Panc1 (cell line): Measurements from ENCODE around the gene PARD3. TPM values are rescaled to one million over a fixed set of nuclear protein-coding genes. Genes with fewer than 3 reads are reported as not detected.

Source experiments
- ATAC-seq: fragments of 200-7000 bp; cut with Tn5 transposase; 2 replicates; pipeline ENCODE4 v1.9.1; 2020; ENCODE audit warnings: mild to moderate bottlenecking, moderate library complexity
- BruUV-seq: library from RNA; stranded (reverse); fragments of 400-500 nt; replicated peaks from 2 replicates; lab custom pipeline; 2021; lab: Mats Ljungman, UMichigan
- CTCF ChIA-PET: fragments of 300-600 bp; sonication (Branson Sonifier 250); formaldehyde crosslinking; loops from one replicate; lab custom pipeline; 2022; ENCODE audit warnings: antibody characterized with exemption; lab: Charles Lee
- POLR2A ChIA-PET: fragments of 300-600 bp; sonication (Branson Sonifier 250); formaldehyde crosslinking; loops from one replicate; lab custom pipeline; 2022; ENCODE audit warnings: antibody characterized with exemption; lab: Charles Lee
- DNase-seq: peaks from one replicate; pipeline ENCODE4 v3.0.0-alpha.2; 2010; ENCODE audit warnings: low read depth, low spot score
- H3K27ac ChIP-seq: 2 replicates; pipeline ENCODE4 v1.5.1; 2011; ENCODE audit warnings: mild to moderate bottlenecking, low read length, inconsistent platforms
- H3K27me3 ChIP-seq: fragments of 200-500 bp; sonication (Bioruptor generic); 2 replicates; pipeline ENCODE4 v1.6.0; 2014; ENCODE audit warnings: low read length, inconsistent platforms; ENCODE audit not compliant: control insufficient read depth, insufficient read depth
- H3K36me3 ChIP-seq: fragments of 200-500 bp; sonication (Bioruptor generic); 2 replicates; pipeline ENCODE4 v1.5.1; 2014; ENCODE audit warnings: inconsistent platforms, mild to moderate bottlenecking, low read length, moderate library complexity; ENCODE audit not compliant: control insufficient read depth, insufficient read depth
- H3K4me1 ChIP-seq: 2 replicates; pipeline ENCODE4 v1.5.1; 2011; ENCODE audit warnings: inconsistent platforms, mild to moderate bottlenecking, low read length, moderate library complexity; ENCODE audit not compliant: control insufficient read depth, insufficient read depth
- H3K4me3 ChIP-seq, 2 experiments: 2 replicates each; pipeline ENCODE4 v1.5.1; 2011 to 2012; ENCODE audit warnings: low read depth in 2 of 2, low read length in 2 of 2, mild to moderate bottlenecking in 2 of 2, inconsistent platforms in 1 of 2, moderate library complexity in 1 of 2
- H3K9me3 ChIP-seq: fragments of 200-500 bp; sonication (Bioruptor generic); 2 replicates; pipeline ENCODE4 v1.5.1; 2014; ENCODE audit warnings: low read depth, mild to moderate bottlenecking, inconsistent platforms, low read length, moderate library complexity; ENCODE audit not compliant: control insufficient read depth, insufficient read depth
- CTCF ChIP-seq: fragments of 450-650 bp; IDR thresholded peaks from 2 replicates; pipeline ENCODE4 v1.5.1; 2017; ENCODE audit warnings: mild to moderate bottlenecking
- POLR2AphosphoS5 ChIP-seq: IDR thresholded peaks from 2 replicates; pipeline ENCODE4 v1.6.1; 2012; ENCODE audit warnings: mild to moderate bottlenecking, low read depth, low read length, moderate library complexity
- REST ChIP-seq, 2 experiments: IDR thresholded peaks; 2 replicates each; pipeline ENCODE4 v1.6.1; 2011 to 2012; ENCODE audit warnings: low read depth in 2 of 2, control low read depth in 1 of 2, low read length in 1 of 2, mild to moderate bottlenecking in 1 of 2, moderate library complexity in 1 of 2; ENCODE audit not compliant: insufficient read depth in 1 of 2
- SIN3A ChIP-seq: IDR thresholded peaks from 2 replicates; pipeline ENCODE4 v1.6.1; 2012; ENCODE audit warnings: low read depth, mild to moderate bottlenecking, low read length, moderate library complexity, borderline replicate concordance; ENCODE audit not compliant: insufficient read depth
- TCF7L2 ChIP-seq: IDR thresholded peaks from 2 replicates; pipeline ENCODE4 v1.6.1; 2011; ENCODE audit warnings: mild to moderate bottlenecking, low read depth, low read length, inconsistent platforms
- in situ Hi-C: cut with HindIII; loops from 2 replicates; pipeline ENCODE4 v1.10.0; 2016; ENCODE audit warnings: low sequenced_read_pairs, low pct_unique_long_range_greater_than_20kb
- intact Hi-C: fragments of 100-400 bp; cut with micrococcal nuclease; formaldehyde crosslinking; loops from one replicate; pipeline ENCODE4 v1.10.0; 2022; ENCODE audit not compliant: unreplicated experiment
- total RNA-seq: library from RNA; stranded (reverse); gene quantifications from one replicate; pipeline ENCODE4 v1.2.1, GENCODE V29; 2021; ENCODE audit not compliant: unreplicated experiment

PARD3 gene
- total RNA-seq, 1 experiment from 2014 or later: 29.8 TPM

DNA sequence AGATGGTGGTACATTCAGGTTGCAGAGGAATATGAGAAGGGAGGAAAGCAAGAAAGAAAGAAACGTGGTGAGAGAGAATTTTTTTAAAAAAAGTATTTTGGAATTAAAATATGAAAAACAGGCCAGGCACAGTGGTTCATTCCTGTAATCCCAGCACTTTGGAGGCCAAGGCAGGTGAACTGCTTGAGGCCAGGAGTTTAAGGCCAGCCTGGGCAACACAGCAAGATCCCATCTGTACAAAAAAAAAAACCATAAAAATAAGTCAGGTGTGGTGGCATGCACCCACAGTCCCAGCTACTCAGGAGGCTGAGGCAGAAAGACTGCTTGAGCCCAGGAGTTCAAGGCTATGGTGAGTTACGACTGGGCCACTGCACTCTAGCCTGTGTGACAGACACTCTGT lies 112.1 kb downstream of the PARD3 start:
- ATAC-seq: no peak
- ChIA-PET CTCF (no interaction called here), POLR2A (interaction anchor here (0.7 kb wide), 1 partner anchor 542 kb away, joined by 3 read pairs; no protein-coding TSS in a partner anchor)
- no peaks in the 10 kb centered on the region for H3K27me3 ChIP-seq
- no peaks in the 10 kb centered on the region for H3K36me3 ChIP-seq
- no peaks in the 10 kb centered on the region for H3K9me3 ChIP-seq
- no peak overlapping the region for H3K27ac ChIP-seq
- no peak for DNase-seq
- TF ChIP-seq TCF7L2 (no peak), POLR2AphosphoS5 (no peak), REST (IDR thresholded peaks at IDR 0.05; ENCODE audit: insufficient read depth in 1 of 2, low read depth in 2 of 2, low read length in 1 of 2) (no peak), CTCF (no peak)
- in situ Hi-C loops (no loop called here), intact Hi-C loops (no loop called here)
- no peak overlapping the region for H3K4me3 ChIP-seq
- H3K4me1 ChIP-seq: peaks cover 23% of the 10 kb centered on the region
- no TSS peak for BruUV-seq

- intact Hi-C loops: no loop called here
- no peak for ATAC-seq
- peaks cover 24% of the 10 kb centered on the region for H3K4me1 ChIP-seq
These were observed 112.8 kb downstream of the PARD3 start for GRCh38 chr10:34702093-34702937.

More at GRCh38 chr10:34702093-34702937, 112.8 kb downstream of the PARD3 start:
- ChIA-PET CTCF (no interaction called here), POLR2A (no interaction called here)
- H3K9me3 ChIP-seq: no peaks in the 10 kb centered on the region
- 0 out of 2 replicates have a peak overlapping the region, but pooled peaks have one; percentile 1 for H3K27ac ChIP-seq
- H3K36me3 ChIP-seq: no peaks in the 10 kb centered on the region
- H3K4me3 ChIP-seq: no peak overlapping the region
- TF ChIP-seq TCF7L2: no peak
- no peak for TF ChIP-seq SIN3A
- TF ChIP-seq CTCF: no peak
- no peak for TF ChIP-seq REST (IDR thresholded peaks at IDR 0.05; ENCODE audit: insufficient read depth in 1 of 2, low read depth in 2 of 2, low read length in 1 of 2)
- TF ChIP-seq POLR2AphosphoS5: no peak
- in situ Hi-C loops: no loop called here
- no peak for DNase-seq
- BruUV-seq: no TSS peak
- no peaks in the 10 kb centered on the region for H3K27me3 ChIP-seq
